ENCODE data around the gene SLC25A13. TPM values are rescaled to one million over a fixed set of nuclear protein-coding genes. Genes with fewer than 3 reads are reported as not detected.
"Not testable (repeated sequence)": the region's sequence is repeated elsewhere in the genome, so short reads cannot be mapped to it uniquely, and the experiment has no call there.

The SLC25A13 gene
- total RNA-seq, result 28.5 and 29.1 TPM in 2 replicates

- ChIA-PET CTCF (no interaction called here), POLR2A (interaction anchor here (0.8 kb wide), 1 partner anchor 9 kb away, joined by 3 read pairs; no protein-coding TSS in a partner anchor)
- H3K27ac Mint-ChIP-seq, result peak within 1 kb of the TSS; percentile 88
- no peak for TF ChIP-seq CTCF (IDR thresholded peaks at IDR 0.05)
- intact Hi-C loops (cut with micrococcal nuclease), result loop anchor here (2.0 to 10.0 kb wide), 5 partner anchors 383 to 1930 kb away; partner anchors contain the start of genes SDHAF3, SEM1 and TECPR1
- ATAC-seq (ENCODE audit: low read depth) (peak; percentile 71), DNase-seq (peak; percentile 69)
- H3K4me1 Mint-ChIP-seq, result peaks cover 41% of the 10 kb centered on the region
- no peaks in the 10 kb centered on the region for H3K27me3 Mint-ChIP-seq
- H3K36me3 Mint-ChIP-seq (ENCODE audit: low read depth), result peaks cover 10% of the 10 kb centered on the region
- H3K4me3 Mint-ChIP-seq, result peak within 1 kb of the TSS; percentile 90
- peaks cover 9% of the 10 kb centered on the region for H3K9me3 Mint-ChIP-seq
Measured at GRCh38 chr7:96321658-96322372, at the start of gene SLC25A13. TSS of gene SLC25A13 (minus strand) at chr7:96322098. CDS start at chr7:96321956, 142 bp downstream.

DNA sequence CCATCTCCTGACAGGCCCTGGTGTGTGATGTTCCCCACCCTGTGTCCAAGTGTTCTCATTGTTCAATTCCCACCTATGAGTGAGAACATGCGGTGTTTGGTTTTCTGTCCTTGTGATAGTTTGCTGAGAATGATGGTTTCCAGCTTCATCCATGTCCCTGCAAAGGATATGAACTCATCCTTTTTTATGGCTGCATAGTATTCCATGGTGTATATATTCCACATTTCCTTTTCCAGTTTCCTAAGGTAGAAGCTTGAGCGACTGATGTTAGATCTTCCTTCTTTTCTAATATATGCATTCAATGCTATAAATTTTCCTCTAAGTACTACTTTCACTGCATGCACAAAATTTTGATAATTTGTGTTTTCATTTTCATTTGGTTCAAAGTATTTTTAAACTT lies 44.0 kb upstream of the SLC25A13 start:
- H3K27me3 Mint-ChIP-seq; H3K27ac Mint-ChIP-seq; CTCF ChIA-PET; intact Hi-C loops (cut with micrococcal nuclease); POLR2A ChIA-PET; ATAC-seq (ENCODE audit: low read depth); H3K9me3 Mint-ChIP-seq; DNase-seq; H3K36me3 Mint-ChIP-seq (ENCODE audit: low read depth); H3K4me3 Mint-ChIP-seq; H3K4me1 Mint-ChIP-seq: not testable (repeated sequence)

GRCh38 chr7:96361116-96361857 lies 39.4 kb upstream of the SLC25A13 start:
- TF ChIP-seq CTCF (IDR thresholded peaks at IDR 0.05), result no peak
- no peak overlapping the region for H3K4me3 Mint-ChIP-seq
- ChIA-PET CTCF (no interaction called here), POLR2A (no interaction called here)
- H3K27me3 Mint-ChIP-seq, result no peaks in the 10 kb centered on the region
- no peaks in the 10 kb centered on the region for H3K4me1 Mint-ChIP-seq
- intact Hi-C loops (cut with micrococcal nuclease), result no loop called here
- no peak overlapping the region for H3K27ac Mint-ChIP-seq
- no peaks in the 10 kb centered on the region for H3K36me3 Mint-ChIP-seq (ENCODE audit: low read depth)
- DNase-seq, result no peak
- ATAC-seq (ENCODE audit: low read depth), result no peak
- peaks cover 5% of the 10 kb centered on the region for H3K9me3 Mint-ChIP-seq

DNA sequence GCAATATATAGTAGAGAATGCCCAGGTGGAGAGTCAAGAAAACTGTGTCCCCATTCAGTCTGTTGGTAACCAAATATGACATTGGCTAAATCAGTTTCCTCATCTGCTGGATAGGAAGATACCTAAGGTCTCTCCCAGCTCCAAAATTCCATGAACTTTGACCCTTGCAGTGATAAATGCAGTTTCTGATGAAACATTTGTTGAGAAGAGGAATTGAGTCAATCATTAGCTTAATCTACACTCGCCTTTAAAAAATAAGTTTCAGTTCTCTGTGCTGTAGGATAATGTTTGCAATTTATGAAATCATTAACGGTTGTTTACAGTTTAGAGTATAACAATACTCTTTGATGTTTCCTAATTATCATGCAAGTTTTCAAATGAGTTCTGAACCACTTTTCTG lies 38.0 kb upstream of the SLC25A13 start:
- TF ChIP-seq CTCF (IDR thresholded peaks at IDR 0.05), result no peak
- Mint-ChIP-seq H3K27me3 (no peaks in the 10 kb centered on the region), H3K27ac (no peak overlapping the region), H3K4me3 (no peak overlapping the region), H3K9me3 (no peaks in the 10 kb centered on the region), H3K36me3 (ENCODE audit: low read depth) (no peaks in the 10 kb centered on the region), H3K4me1 (no peaks in the 10 kb centered on the region)
- ChIA-PET CTCF (no interaction called here), POLR2A (no interaction called here)
- no peak for ATAC-seq (ENCODE audit: low read depth)
- DNase-seq, result no peak
- intact Hi-C loops (cut with micrococcal nuclease), result no loop called here

GRCh38 chr7:96358236-96358971 lies 36.5 kb upstream of the SLC25A13 start:
- POLR2A ChIA-PET; ATAC-seq (ENCODE audit: low read depth); H3K27me3 Mint-ChIP-seq; H3K36me3 Mint-ChIP-seq (ENCODE audit: low read depth); H3K27ac Mint-ChIP-seq; DNase-seq; H3K9me3 Mint-ChIP-seq; H3K4me1 Mint-ChIP-seq; intact Hi-C loops (cut with micrococcal nuclease); H3K4me3 Mint-ChIP-seq; CTCF ChIA-PET: not testable (repeated sequence)

Measured in activated B cell treated with CpG ODN at 0.5 μM for 24 hours (primary cell).